IMR-90 (cell line): Measurements from ENCODE around the gene SBK2. TPM values are rescaled to one million over a fixed set of nuclear protein-coding genes. Genes with fewer than 3 reads are reported as not detected.

Experiments
- ATAC-seq: fragments of 200-7000 bp; cut with Tn5 transposase; 2 replicates; pipeline ENCODE4 v1.9.1; 2020; ENCODE audit warnings: low read depth, mild to moderate bottlenecking, moderate library complexity
- BruUV-seq: library from RNA; stranded (reverse); fragments of 400-500 nt; replicated peaks from 2 replicates; lab custom pipeline; 2021; lab: Mats Ljungman, UMichigan
- CTCF ChIA-PET: fragments of 300-600 bp; formaldehyde crosslinking; extraction: SDS; loops from one replicate; lab custom pipeline; 2021; ENCODE audit warnings: antibody characterized with exemption; lab: Yijun Ruan, JAX
- POLR2A ChIA-PET: fragments of 300-600 bp; sonication (Branson Sonifier 250); formaldehyde crosslinking; loops from one replicate; lab custom pipeline; 2022; ENCODE audit warnings: antibody characterized with exemption; ENCODE audit not compliant: unreplicated experiment; lab: Charles Lee
- DNase-seq: peaks from one replicate; pipeline ENCODE4 v3.0.0; 2013
- H2AFZ ChIP-seq: replicated peaks from 2 replicates; pipeline ENCODE3; 2013; ENCODE audit warnings: low read length, mild to moderate bottlenecking; ENCODE audit not compliant: poor library complexity
- H2AK5ac ChIP-seq: 2 replicates; pipeline ENCODE4 v1.6.1; 2013; ENCODE audit warnings: low read depth, low read length, inconsistent platforms
- H2AK9ac ChIP-seq: replicated peaks from 2 replicates; pipeline ENCODE3; 2013; ENCODE audit warnings: mild to moderate bottlenecking, low read depth, low read length, moderate library complexity; ENCODE audit not compliant: poor library complexity
- H2BK120ac ChIP-seq: 2 replicates; pipeline ENCODE4 v1.6.1; 2013; ENCODE audit warnings: low read depth, low read length, inconsistent platforms
- H2BK15ac ChIP-seq: 3 replicates; pipeline ENCODE4 v1.6.1; 2013; ENCODE audit warnings: low read depth, low read length, inconsistent platforms
- H2BK20ac ChIP-seq: 2 replicates; pipeline ENCODE4 v1.6.1; 2013; ENCODE audit warnings: low read depth, mild to moderate bottlenecking, inconsistent platforms, low read length, moderate library complexity
- H2BK5ac ChIP-seq: 2 replicates; pipeline ENCODE4 v1.6.1; 2013; ENCODE audit warnings: mild to moderate bottlenecking, low read depth, low read length, inconsistent platforms; ENCODE audit not compliant: poor library complexity, severe bottlenecking
- H3K14ac ChIP-seq: replicated peaks from 2 replicates; pipeline ENCODE4 v1.6.1; 2013; ENCODE audit warnings: low read depth, low read length, inconsistent platforms
- H3K18ac ChIP-seq: 2 replicates; pipeline ENCODE4 v1.6.1; 2013; ENCODE audit warnings: low read depth, low read length, control low read depth
- H3K23ac ChIP-seq: 2 replicates; pipeline ENCODE4 v1.6.1; 2013; ENCODE audit warnings: low read depth, low read length, inconsistent platforms
- H3K27ac ChIP-seq: 2 replicates; pipeline ENCODE4 v1.5.1; 2013; ENCODE audit warnings: mild to moderate bottlenecking, control low read depth, low read length; ENCODE audit not compliant: insufficient read depth
- H3K27me3 ChIP-seq: 2 replicates; pipeline ENCODE4 v1.6.1; 2013; ENCODE audit warnings: low read length; ENCODE audit not compliant: control insufficient read depth, insufficient read depth
- H3K36me3 ChIP-seq: 2 replicates; pipeline ENCODE4 v1.6.1; 2013; ENCODE audit warnings: low read length, mixed read lengths; ENCODE audit not compliant: control insufficient read depth, insufficient read depth
- H3K4ac ChIP-seq: 2 replicates; pipeline ENCODE4 v1.6.1; 2013; ENCODE audit warnings: low read depth, low read length, inconsistent platforms
- H3K4me1 ChIP-seq: 2 replicates; pipeline ENCODE4 v1.6.1; 2013; ENCODE audit warnings: low read length, mixed read lengths; ENCODE audit not compliant: control insufficient read depth, insufficient read depth
- H3K4me2 ChIP-seq: 2 replicates; pipeline ENCODE4 v1.6.1; 2013; ENCODE audit warnings: low read depth, mild to moderate bottlenecking, control low read depth, low read length, moderate library complexity
- H3K4me3 ChIP-seq: 2 replicates; pipeline ENCODE4 v1.5.1; 2013; ENCODE audit warnings: low read depth, mild to moderate bottlenecking, control low read depth, low read length, moderate library complexity; ENCODE audit not compliant: insufficient read depth
- H3K56ac ChIP-seq: 2 replicates; pipeline ENCODE4 v1.6.1; 2013; ENCODE audit warnings: low read length, inconsistent platforms; ENCODE audit not compliant: insufficient read depth; ENCODE audit errors: extremely low read depth
- H3K79me1 ChIP-seq, 2 experiments: 2 replicates each; pipeline ENCODE4 v1.6.1; 2013; ENCODE audit warnings: low read length in 2 of 2, inconsistent platforms in 1 of 2, low read depth in 1 of 2
- H3K9ac ChIP-seq: 2 replicates; pipeline ENCODE4 v1.6.1; 2013; ENCODE audit warnings: low read depth, low read length, control low read depth
- H3K9me1 ChIP-seq: 2 replicates; pipeline ENCODE4 v1.6.1; 2013; ENCODE audit warnings: low read length, inconsistent platforms; ENCODE audit not compliant: insufficient read depth
- H3K9me3 ChIP-seq: 2 replicates; pipeline ENCODE4 v1.6.1; 2013; ENCODE audit warnings: low read length; ENCODE audit not compliant: control insufficient read depth, insufficient read depth
- H4K20me1 ChIP-seq: 2 replicates; pipeline ENCODE4 v1.6.1; 2013; ENCODE audit warnings: low read length, inconsistent platforms; ENCODE audit not compliant: insufficient read depth
- H4K5ac ChIP-seq: 2 replicates; pipeline ENCODE4 v1.6.1; 2013; ENCODE audit warnings: mild to moderate bottlenecking, low read depth, low read length, control low read depth
- H4K8ac ChIP-seq, 2 experiments: 2 replicates each; pipeline ENCODE4 v1.6.1; 2013; ENCODE audit warnings: low read depth in 2 of 2, low read length in 2 of 2, control low read depth in 1 of 2, inconsistent platforms in 1 of 2
- H4K91ac ChIP-seq: 2 replicates; pipeline ENCODE4 v1.6.1; 2013; ENCODE audit warnings: low read depth, low read length, inconsistent platforms; ENCODE audit not compliant: insufficient read depth
- MAFK ChIP-seq: IDR thresholded peaks from 2 replicates; pipeline ENCODE4 v1.6.1; 2012; ENCODE audit warnings: low read depth, low read length, improper control_type of control experiment
- whole genome bisulfite sequencing, 2 experiments: methylation state at CpG; one replicate each; pipeline versions ENCODE4 v1.1.5 to v1.1.7; 2013; ENCODE audit warnings: missing lambda C conversion rate in 2 of 2; ENCODE audit not compliant: insufficient read length in 1 of 2; ENCODE audit errors: extremely low coverage in 2 of 2; 5-methylcytosine and 5-hydroxymethylcytosine counted together
- dilution Hi-C: fragments of 300-500 bp; cut with HindIII; formaldehyde crosslinking; loops from one replicate; pipeline ENCODE4 v1.14.3; 2018; ENCODE audit warnings: low sequenced_read_pairs; ENCODE audit not compliant: unreplicated experiment
- in situ Hi-C: fragments of 300-500 bp; cut with MboI; formaldehyde crosslinking; loops from 3 replicates; pipeline ENCODE4 v1.14.3; 2019; ENCODE audit warnings: low sequenced_read_pairs, inconsistent platforms, mixed read lengths
- intact Hi-C: fragments of 100-400 bp; cut with micrococcal nuclease; formaldehyde crosslinking; loops from 2 replicates; pipeline ENCODE4 v1.10.0; 2022
- polyA plus RNA-seq, 3 experiments: library from polyadenylated mRNA; depleted of rRNA; stranded (reverse); fragments of >200 nt; gene quantifications; 2 replicates each; pipeline ENCODE4 v1.2.3, GENCODE V29; 2012; ENCODE audit warnings: low replicate concordance in 1 of 3
- total RNA-seq: library from RNA; depleted of rRNA; stranded (reverse); fragments of >200 nt; gene quantifications from 2 replicates; pipeline ENCODE4 v1.2.3, GENCODE V29; 2012

SBK2 gene
- total and polyA plus RNA-seq, 2 of the 4 experiments (the other 2 are of a cell fraction): 0.48 TPM; not detected in 1

- H3K18ac ChIP-seq: no peak overlapping the region
- H3K27me3 ChIP-seq: no peaks in the 10 kb centered on the region
- H2BK5ac ChIP-seq: no peak overlapping the region
- 35% methylated on average over 20 of the region's 29 CpGs; no CpG with 5 or more reads in 1 of the 2 experiments for WGBS, 2 experiments
- in situ Hi-C loops (no loop called here), dilution Hi-C loops (no loop called here), intact Hi-C loops (no loop called here)
- no peak overlapping the region for H3K4ac ChIP-seq
- H3K9me1 ChIP-seq: peaks cover 19% of the 10 kb centered on the region
- H2BK15ac ChIP-seq: no peak overlapping the region
- H2AK5ac ChIP-seq: no peak overlapping the region
- no peak overlapping the region for H3K4me2 ChIP-seq
- no peak for TF ChIP-seq MAFK
- no peak overlapping the region for H3K23ac ChIP-seq
- no peak overlapping the region for H4K5ac ChIP-seq
- no peak overlapping the region for H3K56ac ChIP-seq
- H3K27ac ChIP-seq: no peak overlapping the region
- H3K9ac ChIP-seq: no peak overlapping the region
- no TSS peak for BruUV-seq
- ChIA-PET POLR2A (interaction anchor here (0.6 kb wide), 1 partner anchor 58 kb away, joined by 5 read pairs; no protein-coding TSS in a partner anchor), CTCF (interaction anchor here (1.2 kb wide), 1 partner anchor 22 kb away, joined by 3 read pairs; no protein-coding TSS in a partner anchor)
- peaks cover 0 to 10% of the 10 kb centered on the region in 2 experiments; a peak in 2 of 4 replicates for H3K79me1 ChIP-seq
- no peak overlapping the region for H2BK20ac ChIP-seq
- no peak overlapping the region for H3K4me3 ChIP-seq
- H2AK9ac ChIP-seq: no peak overlapping the region
- no peak overlapping the region for H3K14ac ChIP-seq
- no peaks in the 10 kb centered on the region for H3K36me3 ChIP-seq
- ATAC-seq (no peak), DNase-seq (no peak)
- no peaks in the 10 kb centered on the region for H4K20me1 ChIP-seq
- no peaks in the 10 kb centered on the region for H3K9me3 ChIP-seq
- peak overlapping the region; percentile 17 for H2AFZ ChIP-seq
- no peak overlapping the region for H4K91ac ChIP-seq
- H4K8ac ChIP-seq: no peak overlapping the region
- H3K4me1 ChIP-seq: peaks cover 5% of the 10 kb centered on the region
- no peak overlapping the region for H2BK120ac ChIP-seq
These were observed 11.4 kb downstream of the SBK2 start for GRCh38 chr19:55525289-55526101.
